Measurements from ENCODE around the gene RIT2.

- no peak for TF ChIP-seq CTCF (IDR thresholded peaks at IDR 0.05)
- TF ChIP-seq POLR2A (IDR thresholded peaks at IDR 0.05), result no peak
Observed at GRCh38 chr18:42941860-42942259, 173.6 kb downstream of the RIT2 start.

All from Peyer's patch (tissue), 4 donors.